Large intestine (tissue), 3 donors: Measurements from ENCODE around the gene PRKN. TPM values are rescaled to one million over a fixed set of nuclear protein-coding genes. Genes with fewer than 3 reads are reported as not detected.
"Not testable (repeated sequence)": the region's sequence is repeated elsewhere in the genome, so short reads cannot be mapped to it uniquely, and the experiment has no call there.

Source experiments
- DNase-seq, 2 donors: peaks; one replicate each; pipeline versions ENCODE4 v3.0.0 to v3.0.0-alpha.2; 2013
- H3K27ac ChIP-seq: one replicate; pipeline ENCODE4 v1.5.1; 2013; ENCODE audit warnings: low read length
- H3K27me3 ChIP-seq: 2 replicates; pipeline ENCODE4 v1.6.1; 2013; ENCODE audit warnings: low read length; ENCODE audit not compliant: control insufficient read depth, insufficient read depth
- H3K36me3 ChIP-seq: 2 replicates; pipeline ENCODE4 v1.6.1; 2013; ENCODE audit warnings: low read length; ENCODE audit not compliant: control insufficient read depth, insufficient read depth
- H3K4me1 ChIP-seq: one replicate; pipeline ENCODE4 v1.6.1; 2013; ENCODE audit warnings: low read length; ENCODE audit not compliant: control insufficient read depth, insufficient read depth
- H3K4me3 ChIP-seq: one replicate; pipeline ENCODE4 v1.5.1; 2013; ENCODE audit warnings: low read length
- H3K9me3 ChIP-seq: one replicate; pipeline ENCODE4 v1.6.1; 2013; ENCODE audit warnings: mild to moderate bottlenecking, low read depth, low read length, moderate library complexity; ENCODE audit not compliant: control insufficient read depth
- WGBS: methylation state at CpG from one replicate; pipeline ENCODE4 v1.1.5; 2013; ENCODE audit warnings: low lambda C conversion rate; ENCODE audit not compliant: insufficient coverage; 5-methylcytosine and 5-hydroxymethylcytosine counted together
- polyA plus RNA-seq: library from polyadenylated mRNA; unstranded; fragments of 120-200 nt; gene quantifications from one replicate; pipeline ENCODE4 v1.2.1, GENCODE V29; 2013

Gene PRKN
- polyA plus RNA-seq, 1 donor, result 2.5 TPM

DNA sequence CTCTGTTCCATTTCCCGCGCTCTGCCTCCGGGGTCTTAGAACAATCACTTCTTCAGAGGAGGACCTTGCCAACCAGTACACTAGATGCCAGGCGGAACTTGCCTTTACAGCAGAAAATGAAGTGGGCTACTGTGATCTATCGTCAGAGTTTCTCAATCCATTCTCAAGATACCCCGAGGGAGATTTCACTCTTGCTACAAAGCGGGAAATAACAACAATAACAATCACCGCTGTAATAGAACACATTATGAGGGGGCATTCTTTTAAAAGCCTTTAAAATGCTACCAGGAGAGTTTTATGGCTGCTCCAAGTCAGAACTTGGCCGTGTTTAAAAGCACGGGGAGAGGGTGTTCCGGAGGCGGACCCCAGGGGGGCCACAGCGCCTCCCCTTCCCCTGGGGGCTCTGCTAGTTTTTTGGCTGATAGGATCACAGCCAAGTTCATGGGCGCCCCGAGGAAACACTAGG lies 836.7 kb downstream of the PRKN start:
- WGBS, result 91% methylated on average over 4 of the region's 15 CpGs
- Histone ChIP-seq H3K9me3 (no peaks in the 10 kb centered on the region), H3K4me3 (no peak overlapping the region), H3K36me3 (no peaks in the 10 kb centered on the region), H3K27ac (no peak overlapping the region), H3K4me1 (no peaks in the 10 kb centered on the region), H3K27me3 (no peaks in the 10 kb centered on the region)
- no peak for DNase-seq

DNA sequence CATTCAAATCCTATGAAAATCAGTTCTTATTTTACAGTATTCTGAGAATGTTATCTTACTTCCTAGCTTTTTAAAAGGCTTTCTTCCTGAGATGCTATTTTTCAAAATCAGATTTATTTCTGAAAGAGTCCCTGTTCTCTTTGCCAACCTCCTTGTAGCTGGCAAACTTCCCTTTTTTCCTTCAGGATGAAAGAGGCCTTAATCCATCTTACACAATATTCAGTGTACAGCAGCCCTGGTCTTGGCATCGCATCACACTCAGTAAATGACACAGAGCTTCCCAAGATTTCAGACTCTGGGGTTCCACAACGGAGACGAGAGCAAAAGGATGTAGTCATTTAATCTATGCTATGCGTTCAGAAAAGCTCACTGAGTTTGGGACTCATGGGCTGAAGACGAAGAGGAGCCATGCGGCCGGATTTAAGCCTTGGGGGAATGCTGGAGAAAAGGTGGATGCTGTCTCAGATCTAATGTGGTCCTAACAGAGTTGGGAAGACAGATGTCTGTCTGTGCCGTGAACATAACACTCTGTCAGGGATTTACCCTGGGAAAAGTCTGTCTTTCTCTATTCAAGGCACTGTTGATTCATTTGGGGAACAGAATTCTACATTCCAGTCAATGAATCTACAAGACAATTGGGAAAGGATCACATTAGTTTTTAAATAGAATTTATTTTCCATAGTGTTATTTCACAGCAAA lies 837.3 kb downstream of the PRKN start:
- DNase-seq, result no peak
- 0% methylated on average over 1 of the region's 8 CpGs for WGBS
- no peaks in the 10 kb centered on the region for H3K36me3 ChIP-seq
- no peaks in the 10 kb centered on the region for H3K4me1 ChIP-seq
- no peak overlapping the region for H3K4me3 ChIP-seq
- H3K27me3 ChIP-seq, result no peaks in the 10 kb centered on the region
- H3K27ac ChIP-seq, result no peak overlapping the region
- no peaks in the 10 kb centered on the region for H3K9me3 ChIP-seq

DNA sequence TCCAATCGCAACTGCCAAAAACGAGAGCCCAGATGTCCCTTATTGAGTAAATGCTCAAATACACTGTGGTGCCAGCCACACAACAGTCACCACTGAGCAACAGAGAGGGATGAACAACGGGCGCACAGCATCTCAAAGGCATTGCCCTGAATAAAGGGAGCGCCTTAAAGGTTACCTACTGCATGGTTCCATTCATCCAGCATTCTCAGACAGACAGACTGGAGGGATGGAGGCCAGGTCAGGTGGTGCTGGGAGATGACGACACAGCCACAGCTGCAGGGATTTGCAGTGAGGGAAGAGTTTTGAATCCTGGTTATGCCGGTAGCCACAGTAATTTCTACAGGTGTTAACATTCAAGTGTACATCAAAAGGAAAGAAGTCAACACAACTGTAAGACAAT lies 838.2 kb downstream of the PRKN start:
- Histone ChIP-seq H3K27ac (no peak overlapping the region), H3K9me3 (no peaks in the 10 kb centered on the region), H3K4me1 (no peaks in the 10 kb centered on the region), H3K4me3 (no peak overlapping the region), H3K27me3 (no peaks in the 10 kb centered on the region), H3K36me3 (no peaks in the 10 kb centered on the region)
- no peak for DNase-seq
- no CpG with 5 or more reads among the region's 7 CpGs for WGBS

DNA sequence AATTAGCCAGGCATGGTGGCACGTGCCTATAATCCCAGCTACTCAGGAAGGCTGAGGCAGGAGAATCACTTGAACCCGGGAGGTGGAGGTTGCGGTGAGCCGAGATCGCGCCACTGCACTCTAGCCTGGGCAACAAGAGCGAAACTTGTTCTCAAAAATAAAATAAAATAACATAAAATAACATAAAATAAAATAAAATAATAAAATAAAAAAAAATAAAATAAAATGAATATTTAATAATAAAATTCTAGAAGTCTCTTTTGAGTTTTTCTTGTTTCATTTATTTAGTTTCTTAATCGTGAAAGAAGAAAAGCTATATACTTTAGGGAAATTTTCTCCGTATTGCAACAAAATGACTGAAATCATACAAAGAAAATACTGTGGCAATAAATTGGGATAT lies 841.0 kb downstream of the PRKN start:
- not testable (repeated sequence) for H3K27me3 ChIP-seq, H3K4me1 ChIP-seq, H3K27ac ChIP-seq, H3K36me3 ChIP-seq, H3K4me3 ChIP-seq, H3K9me3 ChIP-seq, DNase-seq
- WGBS, result 95% methylated on average over 2 of the region's 9 CpGs

DNA sequence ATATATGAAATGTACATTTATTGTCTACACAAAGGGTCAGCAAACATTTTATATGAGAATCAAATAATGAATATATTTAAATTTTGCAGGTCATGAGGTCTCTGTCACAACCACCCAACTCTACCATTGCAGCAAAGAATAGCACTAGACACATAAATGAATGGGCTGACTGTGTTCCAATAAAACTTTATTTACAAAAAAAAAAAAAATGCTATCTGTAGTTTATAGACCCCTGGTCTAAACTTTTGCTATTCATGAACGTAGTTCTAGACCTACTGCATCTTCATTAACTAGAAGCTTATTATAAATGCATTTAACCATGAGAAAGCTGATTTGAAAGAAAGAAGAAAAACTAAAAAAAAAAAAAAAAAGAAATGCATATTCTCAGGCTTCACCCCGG lies 842.8 kb downstream of the PRKN start:
- no peaks in the 10 kb centered on the region for H3K4me1 ChIP-seq
- H3K9me3 ChIP-seq, result no peaks in the 10 kb centered on the region
- no peaks in the 10 kb centered on the region for H3K27me3 ChIP-seq

DNA sequence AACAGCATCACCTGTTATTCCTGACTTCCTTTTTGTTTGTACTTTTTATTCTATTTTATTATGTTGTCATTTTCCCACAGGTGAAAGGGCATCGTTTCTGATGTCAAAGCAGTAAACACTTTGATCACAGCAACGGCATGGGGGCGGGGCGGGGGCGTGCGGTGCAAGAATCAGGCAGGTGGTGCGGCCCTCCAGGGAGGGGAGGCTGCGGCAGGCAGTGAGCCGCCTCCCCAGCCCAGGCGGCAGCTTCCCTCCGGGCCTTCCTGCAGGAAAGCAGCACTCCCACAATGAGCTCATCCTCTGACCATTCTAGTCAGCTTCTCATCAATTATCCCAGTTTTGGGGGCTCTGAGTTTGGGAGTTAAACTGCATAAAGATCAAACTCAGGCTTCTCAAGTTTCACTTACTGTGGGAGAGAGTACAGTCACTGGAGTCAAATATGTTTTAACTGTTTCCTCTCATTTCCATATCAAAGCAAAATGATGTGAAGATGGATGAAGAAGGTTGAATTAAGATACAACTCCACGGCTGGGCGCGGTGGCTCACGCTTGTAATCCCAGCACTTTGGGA lies 845.3 kb downstream of the PRKN start:
- Histone ChIP-seq H3K9me3 (no peaks in the 10 kb centered on the region), H3K4me3 (no peak overlapping the region), H3K4me1 (no peaks in the 10 kb centered on the region), H3K27me3 (no peaks in the 10 kb centered on the region), H3K36me3 (no peaks in the 10 kb centered on the region), H3K27ac (no peak overlapping the region)
- WGBS, result no CpG with 5 or more reads among the region's 15 CpGs
- no peak for DNase-seq

More for the DNA sequence above, 842.8 kb downstream of the PRKN start:
- Histone ChIP-seq H3K36me3 (no peaks in the 10 kb centered on the region), H3K4me3 (no peak overlapping the region), H3K27ac (no peak overlapping the region)
- WGBS, result 0% methylated on average over 1 of the region's 2 CpGs
- DNase-seq, result no peak

DNA sequence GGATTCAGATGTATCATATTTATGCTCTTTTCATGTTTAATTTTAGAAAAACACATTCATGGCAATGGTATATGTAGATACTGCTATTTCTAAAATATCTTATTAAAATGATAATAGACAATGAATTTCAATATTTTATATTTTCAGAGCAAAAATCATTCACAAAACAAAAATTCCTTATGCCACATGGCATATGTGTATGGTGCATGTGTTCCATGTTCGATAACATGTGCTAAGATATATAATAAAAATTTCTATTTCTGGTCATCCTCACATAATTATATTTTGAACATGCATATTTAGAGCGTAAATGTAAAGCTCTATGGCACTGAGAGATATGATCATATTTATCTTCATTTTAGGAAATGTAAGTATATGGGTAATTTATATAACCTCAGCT lies 847.5 kb downstream of the PRKN start:
- no peak for DNase-seq
- H3K9me3 ChIP-seq, result no peaks in the 10 kb centered on the region
- no peak overlapping the region for H3K27ac ChIP-seq
- H3K4me1 ChIP-seq, result no peaks in the 10 kb centered on the region
- no CpG with 5 or more reads among the region's 2 CpGs for WGBS
- no peaks in the 10 kb centered on the region for H3K27me3 ChIP-seq
- H3K4me3 ChIP-seq, result no peak overlapping the region
- no peaks in the 10 kb centered on the region for H3K36me3 ChIP-seq

DNA sequence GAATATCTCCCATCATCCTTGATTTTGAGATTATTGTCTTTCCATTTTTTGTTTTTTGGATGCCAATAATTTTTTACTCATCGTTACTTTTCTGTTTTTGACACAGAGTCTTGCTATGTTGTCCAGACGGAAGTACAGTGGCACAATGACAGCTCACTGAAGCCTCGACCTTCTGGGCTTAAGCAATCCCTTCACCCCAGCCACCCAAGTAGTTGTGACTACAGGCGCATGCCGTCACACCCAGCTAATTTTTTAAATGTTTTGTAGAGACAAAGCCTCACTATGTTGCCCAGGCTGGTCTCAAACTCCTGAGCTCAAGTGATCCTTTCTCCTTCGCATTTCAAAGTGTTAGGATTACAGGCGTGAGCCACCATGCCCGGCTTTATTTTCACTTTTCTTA lies 851.3 kb downstream of the PRKN start:
- H3K27ac ChIP-seq, result no peak overlapping the region
- 80% methylated on average over 1 of the region's 8 CpGs for WGBS
- H3K27me3 ChIP-seq, result no peaks in the 10 kb centered on the region
- DNase-seq, result no peak
- H3K4me1 ChIP-seq, result no peaks in the 10 kb centered on the region
- no peak overlapping the region for H3K4me3 ChIP-seq
- no peaks in the 10 kb centered on the region for H3K9me3 ChIP-seq
- no peaks in the 10 kb centered on the region for H3K36me3 ChIP-seq

DNA sequence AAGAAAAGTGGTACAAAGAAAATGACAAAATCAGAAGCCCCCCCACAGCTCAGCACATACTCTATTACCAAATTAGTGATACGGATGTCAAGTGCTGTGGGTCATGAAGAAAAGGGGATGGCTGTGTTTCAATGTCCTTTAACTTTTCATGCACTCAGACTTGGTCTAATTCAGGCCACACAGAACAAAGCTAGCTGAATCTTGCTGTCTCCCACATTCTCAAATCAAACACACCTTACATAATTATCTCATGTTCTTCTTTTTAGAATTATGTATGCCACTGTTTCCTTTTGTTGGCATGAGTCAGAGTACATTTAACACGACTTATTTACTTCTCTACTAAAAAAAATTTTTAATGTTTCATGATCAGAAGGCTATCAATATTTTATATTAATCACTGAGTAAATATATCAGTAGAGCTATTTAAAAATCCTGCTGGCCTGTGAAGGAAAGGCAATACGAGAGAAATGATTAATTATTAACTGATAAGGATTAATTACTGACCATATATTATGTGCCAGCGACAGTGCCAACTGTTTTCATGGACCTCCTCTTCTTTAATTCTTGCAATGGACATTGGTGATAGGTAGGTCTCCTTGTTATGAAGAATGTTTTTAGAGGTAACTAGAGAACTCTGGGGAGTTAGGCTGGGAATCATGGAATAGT lies 857.2 kb downstream of the PRKN start:
- no peaks in the 10 kb centered on the region for H3K27me3 ChIP-seq
- no peaks in the 10 kb centered on the region for H3K9me3 ChIP-seq
- no peak for DNase-seq
- WGBS, result 50% methylated on average over 2 of the region's 4 CpGs
- H3K27ac ChIP-seq, result no peak overlapping the region
- no peak overlapping the region for H3K4me3 ChIP-seq
- no peaks in the 10 kb centered on the region for H3K36me3 ChIP-seq
- H3K4me1 ChIP-seq, result no peaks in the 10 kb centered on the region

DNA sequence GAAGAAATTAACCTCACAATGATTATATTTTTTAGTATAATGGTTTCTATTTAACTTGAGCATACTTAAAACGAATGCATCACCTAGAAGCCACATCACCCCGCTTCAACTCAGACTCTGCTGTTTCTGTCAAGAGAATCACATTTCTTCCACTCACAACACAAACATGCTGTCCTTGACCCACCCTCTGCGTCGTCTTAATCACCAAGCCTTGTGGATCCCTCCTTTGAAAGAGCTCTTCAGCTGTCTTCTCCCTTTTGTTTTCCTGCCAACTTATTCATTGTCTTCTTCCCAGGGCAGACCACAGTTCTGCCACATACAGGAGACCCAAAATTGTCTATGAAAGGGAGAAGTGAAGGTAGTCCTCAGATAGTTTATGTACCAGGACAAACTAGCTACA lies 858.1 kb downstream of the PRKN start:
- DNase-seq, result no peak
- Histone ChIP-seq H3K4me1 (no peaks in the 10 kb centered on the region), H3K27me3 (no peaks in the 10 kb centered on the region), H3K9me3 (no peaks in the 10 kb centered on the region), H3K27ac (no peak overlapping the region), H3K4me3 (no peak overlapping the region), H3K36me3 (no peaks in the 10 kb centered on the region)
- WGBS, result 87% methylated on average over 3 of the region's 4 CpGs
